Upper lobe of left lung (tissue), 4 donors: Measurements from ENCODE around the gene TTC23L.

Experiments
- EP300 ChIP-seq, 4 donors: sonication (generic); formaldehyde crosslinking; IDR thresholded peaks; one replicate each; pipeline ENCODE4 v1.5.1; 2017; ENCODE audit warnings: antibody characterized with exemption in 4 of 4, control low read depth in 2 of 4
- POLR2A ChIP-seq, 4 donors: fragments of 450-650 bp; IDR thresholded peaks; one replicate each; pipeline ENCODE4 v1.5.1; 2016 to 2017; ENCODE audit warnings: antibody characterized with exemption in 4 of 4, mild to moderate bottlenecking in 2 of 4
- POLR2AphosphoS5 ChIP-seq, 2 donors: sonication (generic); formaldehyde crosslinking; IDR thresholded peaks; one replicate each; pipeline ENCODE4 v1.5.1; 2017; ENCODE audit warnings: antibody characterized with exemption in 2 of 2
- TF ChIP-seq, protein P1 (sequence below), 6 experiments: fragments of 450-650 bp in 4 of 6; fragments of 200-600 bp in 2 of 6; sonication (generic) in 2 of 6; IDR thresholded peaks; one replicate each; pipeline ENCODE4 v1.5.1; 2016 to 2019; ENCODE audit warnings: antibody characterized with exemption in 6 of 6

DNA sequence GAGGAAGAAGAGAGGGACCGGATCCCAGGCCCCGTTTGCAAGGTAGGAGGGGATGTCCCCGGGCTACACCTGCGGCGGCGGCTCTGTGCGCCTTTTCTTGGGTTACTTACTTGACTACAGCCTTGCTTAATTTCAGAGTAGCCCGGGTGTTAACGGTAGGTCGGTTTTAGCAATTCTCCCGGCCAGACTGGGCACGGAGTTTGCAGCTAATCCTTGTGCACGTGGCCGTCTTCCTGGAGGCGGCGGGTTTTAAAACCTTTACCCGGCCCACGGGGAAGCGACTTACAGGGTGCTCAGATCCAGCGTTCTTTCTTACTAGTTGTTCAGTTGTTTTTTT lies 76.9 kb downstream of the TTC23L start:
- no peak for TF ChIP-seq POLR2AphosphoS5 (IDR thresholded peaks at IDR 0.05)
- TF ChIP-seq, protein P1, sequence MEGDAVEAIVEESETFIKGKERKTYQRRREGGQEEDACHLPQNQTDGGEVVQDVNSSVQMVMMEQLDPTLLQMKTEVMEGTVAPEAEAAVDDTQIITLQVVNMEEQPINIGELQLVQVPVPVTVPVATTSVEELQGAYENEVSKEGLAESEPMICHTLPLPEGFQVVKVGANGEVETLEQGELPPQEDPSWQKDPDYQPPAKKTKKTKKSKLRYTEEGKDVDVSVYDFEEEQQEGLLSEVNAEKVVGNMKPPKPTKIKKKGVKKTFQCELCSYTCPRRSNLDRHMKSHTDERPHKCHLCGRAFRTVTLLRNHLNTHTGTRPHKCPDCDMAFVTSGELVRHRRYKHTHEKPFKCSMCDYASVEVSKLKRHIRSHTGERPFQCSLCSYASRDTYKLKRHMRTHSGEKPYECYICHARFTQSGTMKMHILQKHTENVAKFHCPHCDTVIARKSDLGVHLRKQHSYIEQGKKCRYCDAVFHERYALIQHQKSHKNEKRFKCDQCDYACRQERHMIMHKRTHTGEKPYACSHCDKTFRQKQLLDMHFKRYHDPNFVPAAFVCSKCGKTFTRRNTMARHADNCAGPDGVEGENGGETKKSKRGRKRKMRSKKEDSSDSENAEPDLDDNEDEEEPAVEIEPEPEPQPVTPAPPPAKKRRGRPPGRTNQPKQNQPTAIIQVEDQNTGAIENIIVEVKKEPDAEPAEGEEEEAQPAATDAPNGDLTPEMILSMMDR (IDR thresholded peaks at IDR 0.05), result no peak
- TF ChIP-seq POLR2A (IDR thresholded peaks at IDR 0.05), result no peak
- no peak for TF ChIP-seq EP300 (IDR thresholded peaks at IDR 0.05)
